HFF-Myc (cell line): ENCODE results near the gene COL10A1.

ENCODE experiments used
- DNase-seq: peaks from one replicate; pipeline ENCODE4 v3.0.0-alpha.2; 2011; ENCODE audit warnings: low read depth; ENCODE audit errors: extremely low read depth
- H3K4me3 ChIP-seq: replicated peaks from 2 replicates; pipeline ENCODE4 v1.5.1; 2011; ENCODE audit warnings: low read depth, mild to moderate bottlenecking, control low read depth, low read length
- CTCF ChIP-seq: IDR thresholded peaks from 2 replicates; pipeline ENCODE4 v1.5.1; 2012; ENCODE audit warnings: mild to moderate bottlenecking, low read depth, low read length, control low read depth; ENCODE audit errors: missing control alignments

The COL10A1 gene

GRCh38 chr6:116126032-116126431, at the start of gene COL10A1:
TSS of gene COL10A1 (minus strand) at chr6:116126132. CDS start at chr6:116125492, 640 bp downstream.
- no peak within 1 kb of the TSS for H3K4me3 ChIP-seq
- no peak for DNase-seq
- TF ChIP-seq CTCF = no peak

DNA sequence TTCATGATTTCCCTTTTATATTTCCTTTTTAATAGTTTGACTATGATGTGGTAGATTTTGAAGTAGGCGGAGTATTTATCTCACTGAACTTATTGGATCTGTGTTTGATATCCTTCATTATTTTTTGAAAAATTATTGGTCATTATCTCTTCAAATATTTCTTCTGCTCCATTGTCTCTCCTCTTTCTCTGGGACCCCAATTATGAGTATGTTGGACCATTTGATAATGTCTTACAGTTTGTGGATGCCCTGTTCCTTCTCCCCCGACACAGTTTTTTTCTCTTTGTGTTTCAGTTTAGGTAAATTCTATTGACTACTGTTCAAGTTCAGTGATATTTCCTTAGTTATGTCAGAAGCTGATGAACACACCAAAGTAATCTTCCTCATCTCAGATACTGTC, 49.4 kb upstream of the COL10A1 start:
- no peak for DNase-seq
- TF ChIP-seq CTCF = no peak
- no peak overlapping the region for H3K4me3 ChIP-seq

DNA sequence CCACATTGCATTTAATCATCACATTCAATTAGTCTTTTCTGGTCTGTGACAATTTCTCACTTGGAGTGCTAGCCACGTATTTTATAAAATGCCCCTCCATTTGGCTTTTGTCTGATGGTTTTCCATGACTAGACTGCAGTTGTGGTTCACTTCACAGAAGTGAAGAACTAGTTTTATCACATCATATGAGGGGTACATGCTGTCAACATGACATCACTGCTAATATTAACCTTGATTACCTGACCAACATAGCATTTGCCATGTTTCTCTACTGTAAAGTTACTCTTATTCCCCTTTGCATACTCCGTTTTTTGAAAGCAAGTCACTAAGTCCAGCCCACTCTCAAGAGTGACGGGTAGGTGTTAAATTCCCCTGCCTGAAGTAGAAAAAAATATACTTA, 48.0 kb upstream of the COL10A1 start:
- no peak for DNase-seq
- TF ChIP-seq CTCF = no peak
- no peak overlapping the region for H3K4me3 ChIP-seq

GRCh38 chr6:116170358-116171057, 44.6 kb upstream of the COL10A1 start:
- no peak for DNase-seq
- no peak overlapping the region for H3K4me3 ChIP-seq
- no peak for TF ChIP-seq CTCF

DNA sequence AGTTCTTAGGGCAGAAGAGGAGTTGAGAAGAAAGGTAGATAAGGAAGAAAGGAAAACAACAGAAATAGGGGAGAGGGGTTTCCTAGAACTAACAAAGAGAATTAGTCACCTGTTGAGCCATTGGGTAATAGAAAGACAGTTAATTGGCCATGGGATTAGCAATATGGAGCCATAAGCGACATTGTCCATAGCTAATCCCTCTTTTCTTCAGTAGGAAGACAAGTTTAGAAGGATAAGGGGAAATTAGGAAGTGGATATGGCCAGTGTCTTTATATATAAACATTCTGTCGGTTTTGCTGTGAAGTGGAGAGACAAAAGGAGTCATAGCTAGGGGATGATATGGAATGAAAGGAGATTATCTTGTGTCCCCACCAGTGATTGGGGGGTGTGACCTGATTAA, 43.9 kb upstream of the COL10A1 start:
- no peak for TF ChIP-seq CTCF
- no peak for DNase-seq
- no peak overlapping the region for H3K4me3 ChIP-seq

DNA sequence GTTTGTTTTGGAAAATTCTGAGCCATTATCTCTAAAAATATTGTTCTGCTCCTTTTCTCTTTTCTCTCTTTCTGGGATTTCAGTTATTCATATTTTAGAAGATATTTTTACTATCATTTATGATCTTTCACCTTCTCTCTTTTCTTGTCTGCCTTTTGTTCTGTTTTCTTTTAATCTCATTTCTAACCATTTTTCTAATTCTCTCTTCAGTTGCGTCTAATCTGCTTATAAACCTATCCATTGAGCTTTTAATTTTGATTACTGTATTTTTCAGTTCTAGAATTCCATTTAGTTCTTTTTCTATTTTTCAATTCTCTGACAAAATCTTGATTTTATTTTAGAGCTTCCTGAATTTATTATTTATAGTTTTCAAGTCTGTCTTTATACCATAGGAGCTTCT, 42.2 kb upstream of the COL10A1 start:
- H3K4me3 ChIP-seq = no peak overlapping the region
- no peak for DNase-seq
- no peak for TF ChIP-seq CTCF

DNA sequence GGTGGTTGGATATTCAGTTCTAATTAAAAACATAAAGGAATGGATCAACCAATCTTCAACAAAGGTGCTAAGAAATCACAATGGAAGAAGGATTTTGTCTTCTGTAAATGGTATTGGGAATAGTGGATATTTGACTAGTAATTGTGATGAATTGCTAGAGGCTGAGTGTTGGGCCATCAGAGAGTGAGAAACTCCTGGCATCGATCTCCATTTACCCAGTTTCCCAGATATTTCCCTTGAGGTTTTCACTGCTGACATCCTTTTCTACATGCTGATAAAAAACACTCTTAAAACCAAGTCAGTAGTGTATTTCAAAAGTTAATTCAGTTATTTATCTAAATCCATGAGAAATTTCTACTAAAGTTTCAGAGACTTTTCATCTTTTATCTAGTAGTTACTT, 40.4 kb upstream of the COL10A1 start:
- no peak for DNase-seq
- TF ChIP-seq CTCF = no peak
- no peak overlapping the region for H3K4me3 ChIP-seq
